Activated CD4-positive, alpha-beta T cell treated with anti-CD3 and anti-CD28 coated beads, Interleukin-2, amount 10 ng/mL, durations not matched to agents 24 days and 14 days (primary cell): Measurements from ENCODE around the gene CAMKMT. TPM values are rescaled to one million over a fixed set of nuclear protein-coding genes. Genes with fewer than 3 reads are reported as not detected.

Source experiments
- DNase-seq: peaks from one replicate; pipeline ENCODE4 v3.0.0; 2022
- H3K27ac Mint-ChIP-seq: one replicate; pipeline ENCODE4 v1.8.0; 2022; ENCODE audit warnings: mild to moderate bottlenecking, mixed read lengths
- H3K27me3 Mint-ChIP-seq: one replicate; pipeline ENCODE4 v1.8.0; 2022; ENCODE audit warnings: mixed read lengths
- H3K36me3 Mint-ChIP-seq: one replicate; pipeline ENCODE4 v1.8.0; 2022; ENCODE audit warnings: low read depth, mild to moderate bottlenecking, mixed read lengths
- H3K4me1 Mint-ChIP-seq: one replicate; pipeline ENCODE4 v1.8.0; 2021; ENCODE audit warnings: mixed read lengths
- H3K4me3 Mint-ChIP-seq: one replicate; pipeline ENCODE4 v1.8.0; 2022; ENCODE audit warnings: mild to moderate bottlenecking, moderate library complexity, mixed read lengths
- H3K9me3 Mint-ChIP-seq: one replicate; pipeline ENCODE4 v1.8.0; 2021; ENCODE audit warnings: mixed read lengths
- intact Hi-C: fragments of 100-400 bp; cut with micrococcal nuclease; formaldehyde crosslinking; loops from one replicate; pipeline ENCODE4 v1.15.1; 2023
- total RNA-seq: library from RNA; stranded (reverse); gene quantifications from 2 replicates; pipeline ENCODE4 v1.2.3, GENCODE V29; 2022

Gene CAMKMT
- total RNA-seq, 1 donor from 2014 or later: 16.2 TPM

- H3K9me3 Mint-ChIP-seq: no peaks in the 10 kb centered on the region
- no peaks in the 10 kb centered on the region for H3K36me3 Mint-ChIP-seq
- no peak overlapping the region for H3K27ac Mint-ChIP-seq
- no peak for DNase-seq
- no peak overlapping the region for H3K4me3 Mint-ChIP-seq
- intact Hi-C loops: no loop called here
- H3K4me1 Mint-ChIP-seq: peaks cover 2% of the 10 kb centered on the region
- H3K27me3 Mint-ChIP-seq: peaks cover 2% of the 10 kb centered on the region
Measured at GRCh38 chr2:44546459-44547127, 184.8 kb downstream of the CAMKMT start.

DNA sequence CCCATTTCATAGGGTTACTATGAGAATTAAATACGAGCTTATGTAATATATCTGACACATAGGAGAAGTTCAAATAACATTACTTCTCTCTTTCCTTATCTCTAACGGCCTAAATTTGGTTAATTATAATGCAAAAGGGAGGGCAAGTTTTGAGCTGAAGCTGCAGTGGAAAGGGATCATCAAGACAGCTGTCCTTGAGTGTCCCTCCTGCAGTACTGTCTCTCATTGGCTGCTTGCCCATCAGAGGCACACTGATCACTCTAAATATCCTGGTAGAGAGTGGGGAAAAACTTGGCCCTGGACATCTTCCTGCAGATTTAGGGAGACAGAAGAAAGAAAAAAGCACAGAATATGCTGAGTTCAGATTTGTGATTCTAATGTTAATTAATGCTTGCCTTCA lies 186.0 kb downstream of the CAMKMT start:
- Mint-ChIP-seq H3K36me3 (no peaks in the 10 kb centered on the region), H3K9me3 (no peaks in the 10 kb centered on the region)
- intact Hi-C loops: no loop called here

DNA sequence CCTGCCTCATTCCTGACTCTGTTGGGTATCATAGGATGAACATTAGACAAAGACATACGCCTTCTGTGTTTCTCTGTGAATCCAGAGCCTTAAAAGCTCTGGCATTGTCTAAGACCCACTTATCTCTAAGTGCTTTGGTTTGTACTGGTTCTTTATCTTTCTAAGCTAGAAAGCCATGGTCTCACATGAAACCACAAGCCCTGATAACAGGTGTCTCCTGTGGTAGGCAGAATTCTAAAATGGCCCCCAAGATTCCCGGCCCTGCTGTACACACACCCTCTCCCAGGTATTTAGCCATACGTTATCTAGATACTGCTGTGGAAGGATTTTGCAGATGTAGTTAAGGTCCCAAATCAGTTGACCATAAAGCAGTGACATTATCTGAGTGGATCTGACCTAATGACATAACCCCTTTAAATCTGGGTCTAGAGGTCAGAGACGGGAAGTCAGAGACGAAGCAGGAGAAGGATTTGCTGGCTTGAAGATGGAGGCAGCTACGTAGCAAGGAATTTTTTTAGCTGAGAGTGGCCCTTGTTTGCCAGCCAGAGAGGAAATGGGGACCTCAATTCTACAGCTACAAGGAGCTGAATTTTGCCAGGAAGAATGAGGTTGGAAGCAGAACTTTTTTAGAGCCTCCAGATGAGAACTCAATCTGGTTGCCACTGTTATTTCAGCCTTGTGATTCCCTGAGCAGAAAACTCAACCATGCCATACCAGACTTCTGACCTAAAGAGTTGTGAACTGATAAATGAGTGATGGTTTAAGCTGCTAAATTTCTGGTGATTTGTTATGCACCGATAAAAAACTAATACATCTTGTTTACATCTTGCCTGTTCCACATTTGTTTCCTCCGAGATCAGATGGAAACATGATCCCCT lies 186.7 kb downstream of the CAMKMT start:
- DNase-seq: no peak
- no peak overlapping the region for H3K27ac Mint-ChIP-seq
- H3K4me3 Mint-ChIP-seq: no peak overlapping the region

More for the DNA sequence above, 186.0 kb downstream of the CAMKMT start:
- peaks cover 2% of the 10 kb centered on the region for H3K27me3 Mint-ChIP-seq
- H3K4me3 Mint-ChIP-seq: no peak overlapping the region
- no peak for DNase-seq
- H3K4me1 Mint-ChIP-seq: peaks cover 2% of the 10 kb centered on the region
- H3K27ac Mint-ChIP-seq: no peak overlapping the region

DNA sequence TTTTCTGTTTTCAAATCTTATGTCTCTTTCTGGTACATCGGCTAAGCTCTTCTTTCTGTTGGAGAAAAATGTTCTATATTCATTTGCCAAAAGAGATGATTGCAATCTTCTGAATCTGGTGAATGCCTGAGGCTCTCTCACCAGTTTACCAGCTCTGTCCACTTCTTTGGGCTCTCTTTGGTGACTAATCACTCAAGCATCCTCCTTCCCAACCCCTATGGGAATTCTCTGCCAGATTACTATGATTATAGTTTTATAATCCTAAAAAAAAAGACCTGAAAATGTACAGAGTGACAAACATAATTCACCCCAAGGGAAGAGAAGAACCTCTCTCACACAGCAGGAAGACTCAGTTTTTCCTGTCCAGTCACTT lies 187.3 kb downstream of the CAMKMT start:
- intact Hi-C loops: no loop called here
- H3K4me1 Mint-ChIP-seq: peaks cover 2% of the 10 kb centered on the region
- H3K9me3 Mint-ChIP-seq: no peaks in the 10 kb centered on the region
- H3K27ac Mint-ChIP-seq: no peak overlapping the region
- DNase-seq: no peak
- no peak overlapping the region for H3K4me3 Mint-ChIP-seq
- H3K27me3 Mint-ChIP-seq: peaks cover 2% of the 10 kb centered on the region
- H3K36me3 Mint-ChIP-seq: no peaks in the 10 kb centered on the region

More for the DNA sequence above, 186.7 kb downstream of the CAMKMT start:
- H3K36me3 Mint-ChIP-seq: no peaks in the 10 kb centered on the region
- intact Hi-C loops: no loop called here
- H3K27me3 Mint-ChIP-seq: peaks cover 2% of the 10 kb centered on the region
- peaks cover 2% of the 10 kb centered on the region for H3K4me1 Mint-ChIP-seq
- no peaks in the 10 kb centered on the region for H3K9me3 Mint-ChIP-seq

GRCh38 chr2:44549856-44550255 lies 188.1 kb downstream of the CAMKMT start:
- H3K27me3 Mint-ChIP-seq: no peaks in the 10 kb centered on the region
- no peaks in the 10 kb centered on the region for H3K36me3 Mint-ChIP-seq
- H3K4me3 Mint-ChIP-seq: no peak overlapping the region
- DNase-seq: no peak
- no peak overlapping the region for H3K27ac Mint-ChIP-seq
- no peaks in the 10 kb centered on the region for H3K9me3 Mint-ChIP-seq
- peaks cover 2% of the 10 kb centered on the region for H3K4me1 Mint-ChIP-seq
- intact Hi-C loops: no loop called here

GRCh38 chr2:44550561-44550960 lies 188.8 kb downstream of the CAMKMT start:
- H3K4me1 Mint-ChIP-seq: peaks cover 2% of the 10 kb centered on the region
- H3K27ac Mint-ChIP-seq: no peak overlapping the region
- no peaks in the 10 kb centered on the region for H3K27me3 Mint-ChIP-seq
- no peak overlapping the region for H3K4me3 Mint-ChIP-seq
- DNase-seq: no peak
- H3K36me3 Mint-ChIP-seq: no peaks in the 10 kb centered on the region
- no peaks in the 10 kb centered on the region for H3K9me3 Mint-ChIP-seq
- intact Hi-C loops: no loop called here

DNA sequence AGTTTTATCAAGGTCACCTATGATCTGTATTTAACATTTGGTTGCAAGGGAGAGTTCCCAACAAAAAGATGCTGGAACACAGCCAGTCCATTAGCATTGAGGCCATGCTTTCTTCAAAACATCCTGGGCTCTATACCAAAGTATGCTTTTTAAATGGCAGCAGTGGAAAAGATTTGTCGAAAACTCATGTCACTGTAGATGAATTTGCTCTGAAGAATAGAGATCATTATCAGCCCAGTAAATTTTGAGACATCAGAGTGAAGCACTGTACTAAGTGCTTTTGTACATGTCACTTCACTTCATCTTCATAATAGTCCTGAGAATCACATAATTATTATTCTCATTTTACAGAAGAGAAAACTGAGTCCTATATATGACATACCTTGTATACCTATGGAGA lies 189.8 kb downstream of the CAMKMT start:
- H3K9me3 Mint-ChIP-seq: no peaks in the 10 kb centered on the region
- no peak overlapping the region for H3K4me3 Mint-ChIP-seq
- H3K36me3 Mint-ChIP-seq: no peaks in the 10 kb centered on the region
- peaks cover 2% of the 10 kb centered on the region for H3K4me1 Mint-ChIP-seq
- no peaks in the 10 kb centered on the region for H3K27me3 Mint-ChIP-seq
- DNase-seq: no peak
- H3K27ac Mint-ChIP-seq: no peak overlapping the region
- intact Hi-C loops: no loop called here

DNA sequence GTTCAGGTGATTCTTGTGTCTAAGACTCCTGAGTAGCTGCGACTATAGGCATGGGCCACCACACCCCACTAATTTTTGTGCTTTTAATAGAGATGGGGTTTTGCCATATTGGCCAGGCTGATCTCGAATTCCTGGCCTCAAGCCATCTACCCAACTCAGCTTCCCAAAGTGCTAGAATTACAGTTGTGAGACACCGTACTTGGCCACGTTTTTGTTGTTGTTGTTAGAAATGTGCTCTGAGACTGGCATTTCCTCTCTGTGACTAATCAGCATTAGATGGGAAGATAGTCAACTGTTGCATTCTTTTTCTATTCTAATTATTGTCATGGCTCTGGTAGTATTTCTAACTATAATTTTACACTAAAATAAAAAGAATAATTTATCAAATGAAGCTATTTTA lies 191.7 kb downstream of the CAMKMT start:
- H3K9me3 Mint-ChIP-seq: no peaks in the 10 kb centered on the region
- H3K4me3 Mint-ChIP-seq: no peak overlapping the region
- intact Hi-C loops: no loop called here
- no peaks in the 10 kb centered on the region for H3K36me3 Mint-ChIP-seq
- H3K4me1 Mint-ChIP-seq: peaks cover 2% of the 10 kb centered on the region
- no peak overlapping the region for H3K27ac Mint-ChIP-seq
- no peak for DNase-seq
- H3K27me3 Mint-ChIP-seq: no peaks in the 10 kb centered on the region

GRCh38 chr2:44555700-44556099 lies 194.0 kb downstream of the CAMKMT start:
- H3K4me1 Mint-ChIP-seq: no peaks in the 10 kb centered on the region
- no peak overlapping the region for H3K4me3 Mint-ChIP-seq
- no peaks in the 10 kb centered on the region for H3K36me3 Mint-ChIP-seq
- no peaks in the 10 kb centered on the region for H3K27me3 Mint-ChIP-seq
- H3K27ac Mint-ChIP-seq: no peak overlapping the region
- intact Hi-C loops: no loop called here
- no peaks in the 10 kb centered on the region for H3K9me3 Mint-ChIP-seq
- DNase-seq: peak; percentile 16

DNA sequence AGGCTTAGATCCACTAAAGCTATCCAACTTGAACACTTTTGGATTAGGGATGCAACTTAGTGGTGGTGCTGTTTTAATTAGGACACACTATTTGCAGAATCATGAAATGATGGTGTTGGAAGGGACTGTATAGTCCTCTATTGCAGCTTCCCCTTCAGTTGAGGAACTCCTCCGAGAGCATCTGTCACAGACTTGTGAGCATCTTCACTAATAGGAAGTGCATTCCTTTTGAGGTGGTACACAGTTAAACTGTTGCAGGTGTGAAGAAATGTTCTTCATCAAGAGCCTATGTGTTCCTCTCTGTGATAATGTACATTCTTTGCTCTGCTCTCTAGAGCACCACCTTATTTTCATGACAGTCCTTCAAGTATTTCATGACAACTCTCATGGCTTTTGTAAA lies 197.4 kb downstream of the CAMKMT start:
- no peaks in the 10 kb centered on the region for H3K27me3 Mint-ChIP-seq
- no peaks in the 10 kb centered on the region for H3K36me3 Mint-ChIP-seq

DNA sequence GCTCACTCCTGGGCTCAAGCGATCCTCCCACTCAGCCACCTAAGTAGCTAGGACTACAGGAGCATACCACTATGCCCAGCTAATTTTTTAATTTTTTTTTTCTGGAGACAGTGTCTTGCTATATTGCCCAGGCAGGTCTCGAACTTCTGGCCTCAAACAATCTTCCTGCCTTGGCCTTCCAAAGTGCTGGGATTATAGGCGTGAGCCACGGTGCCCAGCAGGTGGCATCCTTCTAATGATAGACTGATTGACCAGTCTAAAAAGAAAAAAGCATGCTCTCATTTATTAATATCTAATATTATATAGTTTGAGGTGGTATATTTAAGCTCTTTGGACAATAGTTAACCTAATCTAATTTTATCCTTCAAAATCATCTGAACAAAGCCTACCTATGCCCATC lies 198.6 kb downstream of the CAMKMT start:
- no peaks in the 10 kb centered on the region for H3K4me1 Mint-ChIP-seq
- H3K9me3 Mint-ChIP-seq: no peaks in the 10 kb centered on the region
- H3K36me3 Mint-ChIP-seq: no peaks in the 10 kb centered on the region
- no peaks in the 10 kb centered on the region for H3K27me3 Mint-ChIP-seq
- no peak overlapping the region for H3K4me3 Mint-ChIP-seq
- intact Hi-C loops: loop anchor here (5.0 to 10.0 kb wide), 2 partner anchors 104 to 397 kb away; no protein-coding TSS in a partner anchor
- no peak for DNase-seq
- no peak overlapping the region for H3K27ac Mint-ChIP-seq

More for the DNA sequence above, 197.4 kb downstream of the CAMKMT start:
- H3K4me3 Mint-ChIP-seq: no peak overlapping the region
- intact Hi-C loops: no loop called here
- no peaks in the 10 kb centered on the region for H3K4me1 Mint-ChIP-seq
- no peak for DNase-seq
- no peaks in the 10 kb centered on the region for H3K9me3 Mint-ChIP-seq
- no peak overlapping the region for H3K27ac Mint-ChIP-seq

- Mint-ChIP-seq H3K36me3 (no peaks in the 10 kb centered on the region), H3K4me1 (no peaks in the 10 kb centered on the region), H3K27me3 (no peaks in the 10 kb centered on the region), H3K4me3 (no peak overlapping the region), H3K27ac (no peak overlapping the region), H3K9me3 (no peaks in the 10 kb centered on the region)
- DNase-seq: no peak
- intact Hi-C loops: loop anchor here (5.0 to 10.0 kb wide), 2 partner anchors 104 to 396 kb away; no protein-coding TSS in a partner anchor
Measured at GRCh38 chr2:44560941-44561340, 199.2 kb downstream of the CAMKMT start.

GRCh38 chr2:44562737-44563136 lies 201.0 kb downstream of the CAMKMT start:
- Mint-ChIP-seq H3K4me3 (no peak overlapping the region), H3K36me3 (no peaks in the 10 kb centered on the region), H3K9me3 (no peaks in the 10 kb centered on the region), H3K27ac (no peak overlapping the region), H3K4me1 (no peaks in the 10 kb centered on the region), H3K27me3 (no peaks in the 10 kb centered on the region)
- intact Hi-C loops: loop anchor here (5.0 to 10.0 kb wide), 2 partner anchors 102 to 395 kb away; no protein-coding TSS in a partner anchor
- no peak for DNase-seq

DNA sequence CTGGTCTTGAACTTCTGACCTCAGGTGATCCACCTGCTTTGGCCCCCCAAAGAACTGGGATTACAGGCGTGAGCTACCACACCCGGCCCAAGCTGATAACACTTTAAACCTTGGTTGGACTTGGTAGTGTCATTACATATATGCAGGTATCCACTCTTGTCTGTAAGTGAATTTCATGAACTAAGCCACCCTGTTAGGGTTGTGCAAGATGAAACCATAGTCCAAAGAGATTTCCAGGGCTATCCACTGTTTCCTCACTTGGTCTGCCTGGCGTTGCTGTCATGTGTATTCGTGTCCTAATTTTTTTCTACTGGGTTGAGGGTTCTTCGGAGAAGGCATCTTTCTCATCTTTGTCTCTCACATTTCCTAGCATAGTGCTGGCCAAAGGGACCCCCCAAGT lies 203.0 kb downstream of the CAMKMT start:
- no peaks in the 10 kb centered on the region for H3K4me1 Mint-ChIP-seq

More for the DNA sequence above, 203.0 kb downstream of the CAMKMT start:
- no peak for DNase-seq
- intact Hi-C loops: loop anchor here (5.0 to 10.0 kb wide), 2 partner anchors 100 to 393 kb away; no protein-coding TSS in a partner anchor
- Mint-ChIP-seq H3K27me3 (peaks cover 4% of the 10 kb centered on the region), H3K9me3 (no peaks in the 10 kb centered on the region), H3K27ac (no peak overlapping the region), H3K36me3 (no peaks in the 10 kb centered on the region), H3K4me3 (no peak overlapping the region)
